HepG2 (cell line): ENCODE results near the gene TBC1D20. TPM values are rescaled to one million over a fixed set of nuclear protein-coding genes. Genes with fewer than 3 reads are reported as not detected.
A peak's percentile ranks its signal among the peaks of the same experiment; 100 is the strongest.

ENCODE experiments used
- BCLAF1 ChIP-seq: fragments of 450-650 bp; IDR thresholded peaks from 2 replicates; pipeline ENCODE4 v1.6.1; 2017; ENCODE audit warnings: mild to moderate bottlenecking
- DDIT3 ChIP-seq: sonication (generic); formaldehyde crosslinking; IDR thresholded peaks from 2 replicates; pipeline ENCODE4 v1.4.0; 2020; ENCODE audit warnings: mild to moderate bottlenecking, missing genetic modification reagents
- EHMT2 ChIP-seq: fragments of 200-600 bp; sonication (generic); IDR thresholded peaks from 2 replicates; pipeline ENCODE4 v1.7.0; 2017; ENCODE audit warnings: antibody characterized with exemption, low read depth, low read length, borderline replicate concordance
- KDM5A ChIP-seq: fragments of 200-600 bp; sonication (generic); IDR thresholded peaks from 2 replicates; pipeline ENCODE4 v1.7.0; 2018; ENCODE audit warnings: antibody characterized with exemption, mild to moderate bottlenecking, low read length, borderline replicate concordance
- MIER2 ChIP-seq: IDR thresholded peaks from 2 replicates; pipeline ENCODE4 v1.6.1; 2016; ENCODE audit warnings: missing biosample characterization, missing genetic modification reagents
- NFYC ChIP-seq: IDR thresholded peaks from 2 replicates; pipeline ENCODE4 v1.6.1; 2016; ENCODE audit warnings: missing genetic modification reagents, missing compliant biosample characterization
- ONECUT2 ChIP-seq: sonication (generic); formaldehyde crosslinking; IDR thresholded peaks from 2 replicates; pipeline ENCODE4 v1.4.0; 2020; ENCODE audit warnings: missing genetic modification reagents
- RELA ChIP-seq: sonication (generic); formaldehyde crosslinking; IDR thresholded peaks from 2 replicates; pipeline ENCODE4 v1.4.0; 2020; ENCODE audit warnings: missing genetic modification reagents
- RXRA ChIP-seq: sonication (generic); formaldehyde crosslinking; IDR thresholded peaks from 2 replicates; pipeline ENCODE4 v1.5.1; 2020; ENCODE audit warnings: missing genetic modification reagents
- SMC3 ChIP-seq: IDR thresholded peaks from 2 replicates; pipeline ENCODE4 v1.6.1; 2011; ENCODE audit warnings: low read length, improper control_type of control experiment
- SNAPC2 ChIP-seq: sonication (generic); formaldehyde crosslinking; IDR thresholded peaks from 2 replicates; pipeline ENCODE4 v1.8.1; 2022; ENCODE audit warnings: mild to moderate bottlenecking, missing genetic modification reagents
- YY1 ChIP-seq: IDR thresholded peaks from 2 replicates; pipeline ENCODE4 v1.6.1; 2011; ENCODE audit warnings: low read length, low read depth, moderate library complexity, mild to moderate bottlenecking; ENCODE audit not compliant: insufficient read depth, insufficient replicate concordance
- ZBTB38 ChIP-seq: sonication (generic); formaldehyde crosslinking; IDR thresholded peaks from 2 replicates; pipeline ENCODE4 v1.5.1; 2020; ENCODE audit warnings: mild to moderate bottlenecking, missing genetic modification reagents
- ZGPAT ChIP-seq: IDR thresholded peaks from 2 replicates; pipeline ENCODE4 v1.6.1; 2016; ENCODE audit warnings: mild to moderate bottlenecking
- ZHX1 ChIP-seq: sonication (generic); formaldehyde crosslinking; IDR thresholded peaks from 2 replicates; pipeline ENCODE4 v1.8.1; 2022; ENCODE audit warnings: low read depth, mild to moderate bottlenecking, missing genetic modification reagents
- ZNF383 ChIP-seq: sonication (generic); formaldehyde crosslinking; IDR thresholded peaks from 2 replicates; pipeline ENCODE4 v1.4.0; 2020; ENCODE audit warnings: missing genetic modification reagents, mild to moderate bottlenecking, borderline replicate concordance
- ZNF512B ChIP-seq: sonication (generic); formaldehyde crosslinking; IDR thresholded peaks from 2 replicates; pipeline ENCODE4 v1.5.1; 2020; ENCODE audit warnings: missing genetic modification reagents, mild to moderate bottlenecking, borderline replicate concordance
- ZNF549 ChIP-seq: sonication (generic); formaldehyde crosslinking; IDR thresholded peaks from 2 replicates; pipeline ENCODE4 v1.5.0; 2020; ENCODE audit warnings: missing genetic modification reagents
- ZSCAN22 ChIP-seq: sonication (generic); formaldehyde crosslinking; IDR thresholded peaks from 2 replicates; pipeline ENCODE4 v1.4.0; 2020; ENCODE audit warnings: mild to moderate bottlenecking, missing genetic modification reagents
- polyA plus RNA-seq, 8 experiments: library from polyadenylated mRNA; depleted of rRNA in 3 of 8; stranded (reverse) in 7 of 8; unstranded in 1 of 8; fragments of >200 nt; fragmentation: Illumina TruSeq in 4 of 8; extraction: Trizol in 4 of 8; gene quantifications; 2 replicates each; pipeline versions ENCODE4 v1.2.1 to v1.2.3, GENCODE V29; 2011 to 2016; ENCODE audit warnings: low read depth in 4 of 8, missing spikeins in 1 of 8, mixed read lengths in 1 of 8; ENCODE audit not compliant: insufficient read depth in 1 of 8
- total RNA-seq, 5 experiments: library from RNA; depleted of rRNA; stranded (reverse); fragments of >200 nt; fragmentation: Illumina TruSeq; extraction: Trizol; gene quantifications; 2 replicates each; pipeline ENCODE4 v1.2.3, GENCODE V29; 2016; ENCODE audit warnings: low read depth in 1 of 5

The TBC1D20 gene
- total and polyA plus RNA-seq, 2 of the 13 experiments (the other 11 are each of a cell fraction or from before 2014, with no cell fraction given), result 36.6 to 47.1 TPM

- TF ChIP-seq NFYC (peak; percentile 53; the same call in 1 of the 2 replicates), MIER2 (CRISPR knock-in tag) (peak; percentile 85), KDM5A (peak; percentile 57; the same call in 1 of the 2 replicates), RXRA (CRISPR knock-in tag) (peak; percentile 99), SMC3 (peak; percentile 62), ZGPAT (peak; percentile 99), ZNF549 (CRISPR knock-in tag) (peak; percentile 79; the same call in 1 of the 2 replicates), DDIT3 (CRISPR knock-in tag) (no peak; the same call in none of the 2 replicates), BCLAF1 (no peak), ZNF512B (CRISPR knock-in tag) (peak; percentile 84; the same call in 1 of the 2 replicates), EHMT2 (no peak; the same call in 1 of the 2 replicates), ONECUT2 (CRISPR knock-in tag) (peak; percentile 63), ZNF383 (peak; percentile 79; the same call in 1 of the 2 replicates), ZSCAN22 (CRISPR knock-in tag) (no peak), RELA (CRISPR knock-in tag) (no peak), YY1 (no peak), ZBTB38 (CRISPR knock-in tag) (peak; percentile 9; the same call in 1 of the 2 replicates), ZHX1 (0 out of 2 replicates have a peak, but pooled peaks have one; percentile 70), SNAPC2 (CRISPR knock-in tag) (peak; percentile 94; the same call in 1 of the 2 replicates)
Measured at GRCh38 chr20:396619-397431, 65.5 kb downstream of the TBC1D20 start (continued).
